GM18499 (cell line): Measurements from ENCODE around the gene CEP68.
A peak's percentile ranks its signal among the peaks of the same experiment; 100 is the strongest.
"Not testable (repeated sequence)": the region's sequence is repeated elsewhere in the genome, so short reads cannot be mapped to it uniquely, and the experiment has no call there.

ENCODE experiments used
- ATAC-seq: cut with Tn5 transposase; IDR thresholded peaks from one replicate; pipeline ENCODE4 v1.9.1; 2021; ENCODE audit warnings: moderate number of reproducible peaks; ENCODE audit not compliant: insufficient read depth, unreplicated experiment

CEP68 gene

GRCh38 chr2:65030476-65031332 is 25.5 kb upstream of the CEP68 start:
- ATAC-seq, result no peak

DNA sequence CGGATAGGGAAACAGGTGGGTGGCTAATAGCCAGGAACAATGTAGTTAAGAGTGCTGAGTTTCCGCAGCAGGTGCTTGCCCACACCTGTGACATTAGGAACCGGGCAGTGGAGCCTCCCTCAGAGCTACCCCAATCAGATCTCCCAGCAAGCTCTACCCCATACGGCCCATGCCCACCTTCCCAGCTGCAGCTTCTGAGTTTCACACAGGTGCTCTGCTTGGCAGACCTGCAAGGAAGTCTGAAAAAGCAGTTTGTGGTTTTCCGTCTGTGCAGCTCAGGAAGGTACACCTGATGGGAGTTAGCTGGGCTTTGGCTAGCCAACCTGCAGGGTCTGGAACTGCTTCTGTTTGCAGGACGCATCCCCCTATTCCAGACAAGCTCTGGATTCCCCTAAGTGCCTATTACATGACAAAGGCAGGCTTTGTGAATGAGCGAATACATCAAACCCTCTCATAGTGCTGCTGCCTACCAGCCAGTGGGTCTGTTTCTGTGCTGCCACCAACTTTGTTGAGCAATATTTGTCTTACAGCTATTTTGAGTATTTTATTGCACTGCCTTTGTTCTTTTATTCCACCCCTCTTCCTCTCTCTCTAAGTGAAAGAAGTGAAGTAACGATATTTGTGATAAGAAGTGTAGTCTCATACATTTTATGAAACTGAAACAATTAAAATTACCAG is 24.7 kb upstream of the CEP68 start:
- ATAC-seq, result no peak

DNA sequence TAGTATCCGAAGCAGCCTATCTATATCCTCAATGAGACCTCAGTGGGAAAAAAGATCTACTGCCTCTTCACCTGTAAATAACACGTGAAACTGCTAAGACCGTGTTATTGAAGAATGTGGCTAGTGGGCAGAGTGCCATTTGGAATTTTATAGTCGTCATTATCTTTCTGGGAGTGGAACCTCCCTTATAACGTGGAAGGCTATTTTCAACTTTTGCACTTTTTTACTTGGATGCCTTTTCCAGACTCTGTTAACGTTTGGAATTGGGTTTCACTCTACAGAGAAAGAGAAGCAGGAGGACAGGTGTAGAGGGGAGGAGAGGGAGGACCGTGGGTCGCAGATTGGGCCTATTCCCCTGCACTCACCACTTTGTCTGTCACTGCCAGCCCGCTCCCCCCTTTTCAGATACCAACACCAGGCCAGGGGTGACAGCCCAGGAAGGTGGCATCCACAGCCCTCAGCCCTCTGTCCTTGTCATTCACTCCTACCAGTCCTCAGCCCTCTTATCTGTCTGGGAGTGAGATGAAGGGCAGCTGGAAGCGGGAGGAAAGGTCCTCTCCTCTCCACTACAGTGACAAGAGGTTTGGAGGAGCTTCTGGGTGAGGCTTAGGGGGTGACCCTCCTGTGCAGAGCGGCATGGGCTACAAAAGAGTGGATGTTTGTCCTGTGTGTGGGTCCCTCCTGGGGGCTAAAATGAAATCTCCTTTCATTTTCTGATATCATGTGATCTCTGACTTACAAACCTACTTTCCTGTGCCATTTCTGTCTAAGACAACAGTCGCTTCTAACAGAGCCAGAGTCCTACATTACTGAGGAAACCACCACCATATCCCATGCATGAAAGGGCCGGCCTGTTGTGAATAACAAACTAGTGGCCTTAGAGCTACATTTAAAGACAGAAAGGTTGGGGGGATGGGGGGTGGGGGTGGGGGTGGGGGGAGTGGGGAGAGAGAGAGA is 23.9 kb upstream of the CEP68 start:
- ATAC-seq, result no peak

GRCh38 chr2:65033178-65033577 is 23.0 kb upstream of the CEP68 start:
- no peak for ATAC-seq

DNA sequence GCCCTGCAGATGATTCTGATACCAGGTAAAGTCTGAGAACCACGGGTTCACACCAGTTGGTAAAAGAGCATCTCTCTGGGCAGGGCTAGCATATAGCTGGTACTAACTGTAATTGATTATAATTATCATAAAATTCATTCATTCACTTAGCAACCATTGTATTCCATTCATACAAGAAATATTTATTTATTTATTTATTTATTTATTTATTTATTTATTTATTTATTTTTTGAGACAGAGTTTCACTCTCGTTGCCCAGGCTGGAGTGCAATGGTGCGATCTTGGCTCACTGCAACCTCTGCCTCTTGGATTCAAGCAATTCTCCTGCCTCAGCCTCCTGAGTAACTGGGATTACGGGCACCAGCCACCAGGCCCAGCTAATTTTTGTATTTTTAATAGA is 22.5 kb upstream of the CEP68 start:
- ATAC-seq, result not testable (repeated sequence)

DNA sequence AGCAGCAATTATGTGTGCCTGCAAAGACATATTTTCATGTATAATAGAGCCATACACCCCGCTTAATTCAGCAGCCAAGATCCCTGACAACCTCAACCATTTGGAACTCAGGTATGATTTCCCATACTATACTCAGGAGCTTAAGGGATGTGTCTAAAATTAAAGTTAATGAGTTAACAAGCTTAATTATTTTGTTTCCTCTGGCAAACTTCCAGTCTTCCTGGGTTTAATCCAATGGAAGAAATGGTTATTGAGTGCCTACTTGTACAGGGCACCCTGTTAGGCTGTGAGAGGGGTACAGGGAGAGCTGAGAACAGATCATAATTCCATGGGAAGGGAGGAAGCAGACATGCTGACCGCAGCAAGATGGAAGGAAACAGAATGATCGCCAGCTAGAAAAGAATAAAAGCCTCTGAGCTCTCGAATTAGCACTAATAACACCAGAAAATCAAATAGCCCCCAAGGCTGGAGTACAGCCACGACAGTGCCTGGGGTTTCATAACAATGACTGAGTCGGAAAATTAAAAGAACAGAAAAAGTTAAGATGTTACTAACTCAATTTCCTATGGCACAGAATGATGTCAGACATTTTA is 20.8 kb upstream of the CEP68 start:
- ATAC-seq, result no peak

GRCh38 chr2:65037178-65037577 is 19.0 kb upstream of the CEP68 start:
- ATAC-seq, result no peak

- no peak for ATAC-seq
These were observed 16.6 kb upstream of the CEP68 start for GRCh38 chr2:65039640-65040039.

- no peak for ATAC-seq
These were observed 15.6 kb upstream of the CEP68 start for GRCh38 chr2:65040400-65041261.

DNA sequence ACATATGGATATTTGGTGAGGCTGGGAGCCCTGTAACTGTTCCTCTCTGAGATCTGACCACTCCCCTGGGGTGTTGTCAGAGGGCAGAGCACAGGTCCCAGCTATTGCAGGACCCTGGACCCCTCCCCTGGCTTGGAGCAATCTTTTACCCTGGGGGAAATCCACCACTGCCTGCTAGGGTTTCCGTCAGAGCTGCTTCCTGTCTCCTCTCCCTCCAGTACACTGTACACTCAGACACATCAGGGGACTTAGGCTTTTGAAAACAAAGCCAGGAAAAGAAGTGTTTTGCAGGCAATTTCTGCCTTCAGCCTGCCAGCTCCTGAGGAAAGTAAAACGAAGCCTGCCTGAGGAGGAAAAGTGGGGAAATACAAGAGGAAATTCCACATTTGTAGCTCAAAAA is 13.2 kb upstream of the CEP68 start:
- ATAC-seq, result no peak

- no peak for ATAC-seq
These were observed 12.0 kb upstream of the CEP68 start for GRCh38 chr2:65044097-65044735.

GRCh38 chr2:65045651-65046050 is 10.6 kb upstream of the CEP68 start:
- ATAC-seq, result no peak

GRCh38 chr2:65046633-65047407 is 9.4 kb upstream of the CEP68 start:
- no peak for ATAC-seq

- ATAC-seq, result no peak
These were observed 7.1 kb upstream of the CEP68 start for GRCh38 chr2:65049010-65049639.

DNA sequence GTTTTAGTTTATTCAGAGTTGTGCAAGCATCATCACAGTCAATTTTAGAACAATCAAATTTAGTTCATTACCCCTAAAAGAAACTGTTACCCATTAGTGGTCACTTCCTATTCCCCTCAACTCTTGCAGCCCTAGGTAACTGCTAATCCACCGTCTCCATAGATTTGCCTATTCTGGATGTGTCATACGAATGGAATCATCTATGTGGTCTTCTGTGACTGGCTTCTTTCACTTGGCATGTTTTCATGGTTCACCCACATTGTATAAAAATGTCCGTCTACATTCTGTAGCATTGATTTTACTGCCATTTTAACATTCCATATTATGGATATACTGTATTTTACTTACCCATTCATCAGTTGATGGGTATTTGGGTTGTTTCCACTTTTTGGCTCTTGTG is 5.3 kb upstream of the CEP68 start:
- ATAC-seq, result no peak

- peak; percentile 58 for ATAC-seq
These were observed 3.0 kb upstream of the CEP68 start for GRCh38 chr2:65053199-65053598.

DNA sequence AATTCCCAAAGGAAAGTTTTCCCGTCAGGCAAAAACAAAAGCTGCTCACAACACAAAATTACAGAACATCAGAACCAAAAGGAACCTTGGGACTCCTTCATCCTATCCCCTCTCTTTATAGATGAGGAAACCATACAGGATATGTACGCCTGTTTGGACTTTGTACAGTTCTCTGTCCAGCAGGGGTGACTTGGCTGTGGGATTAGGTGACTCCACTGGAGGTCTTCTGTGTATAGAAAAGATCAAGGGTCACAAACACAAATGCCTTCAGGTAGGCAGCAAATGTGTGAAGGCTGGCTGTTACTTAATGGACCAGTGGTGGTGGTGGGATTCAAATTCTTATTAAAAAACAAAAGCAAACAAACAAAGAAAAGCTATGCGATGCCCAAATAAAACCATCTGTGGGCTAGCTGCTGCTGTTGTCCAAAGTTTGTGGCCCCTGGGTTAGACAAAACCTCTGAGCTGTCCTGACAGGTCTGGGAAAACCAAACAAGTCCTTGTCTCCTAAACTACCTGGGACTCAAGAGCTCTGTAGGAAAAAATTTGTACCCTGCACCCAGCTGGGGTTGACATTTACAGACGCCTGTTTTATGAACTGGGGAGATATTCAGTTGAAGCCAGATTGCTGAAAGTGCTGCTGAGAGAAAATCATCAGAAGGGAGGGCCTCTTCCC is 1.3 kb upstream of the CEP68 start:
- no peak for ATAC-seq
